ENCODE measurements around the gene DOP1B.
"Not testable (repeated sequence)": the region's sequence is repeated elsewhere in the genome, so short reads cannot be mapped to it uniquely, and the experiment has no call there.

Gene DOP1B

GRCh38 chr21:36156815-36157670, at the start of gene DOP1B:
TSS of gene DOP1B (plus strand) at chr21:36156824. CDS start at chr21:36164734, 7,910 bp downstream.
- peak; percentile 28 for DNase-seq

- DNase-seq, result no peak
These were observed 46.8 kb upstream of the DOP1B start for GRCh38 chr21:36109868-36110267.

- DNase-seq, result no peak
These were observed 45.4 kb upstream of the DOP1B start for GRCh38 chr21:36111238-36111637.

GRCh38 chr21:36113647-36114428, 42.8 kb upstream of the DOP1B start:
- no peak for DNase-seq

- DNase-seq, result no peak
These were observed 41.4 kb upstream of the DOP1B start for GRCh38 chr21:36115138-36115730.

- DNase-seq, result no peak
These were observed 39.3 kb upstream of the DOP1B start for GRCh38 chr21:36117286-36117741.

GRCh38 chr21:36120304-36120888, 36.2 kb upstream of the DOP1B start:
- DNase-seq, result no peak

- no peak for DNase-seq
These were observed 33.6 kb upstream of the DOP1B start for GRCh38 chr21:36122977-36123376.

GRCh38 chr21:36124395-36124794, 32.2 kb upstream of the DOP1B start:
- no peak for DNase-seq

- DNase-seq, result peak; percentile 50
These were observed 31.0 kb upstream of the DOP1B start for GRCh38 chr21:36125512-36126207.

- DNase-seq, result no peak
These were observed 30.4 kb upstream of the DOP1B start for GRCh38 chr21:36126208-36126565.

GRCh38 chr21:36126621-36127110, 30.0 kb upstream of the DOP1B start:
- no peak for DNase-seq

GRCh38 chr21:36127250-36127904, 29.2 kb upstream of the DOP1B start:
- no peak for DNase-seq

- DNase-seq, result no peak
These were observed 28.6 kb upstream of the DOP1B start for GRCh38 chr21:36127977-36128376.

GRCh38 chr21:36129219-36129618, 27.4 kb upstream of the DOP1B start:
- DNase-seq, result no peak

GRCh38 chr21:36130414-36130762, 26.2 kb upstream of the DOP1B start:
- not testable (repeated sequence) for DNase-seq

- DNase-seq, result not testable (repeated sequence)
These were observed 25.8 kb upstream of the DOP1B start for GRCh38 chr21:36130839-36131238.

- no peak for DNase-seq
These were observed 23.9 kb upstream of the DOP1B start for GRCh38 chr21:36132696-36133095.

- DNase-seq, result no peak
These were observed 21.7 kb upstream of the DOP1B start, which contains the start of gene CBR3 for GRCh38 chr21:36134803-36135390. TSS of gene CBR3 (plus strand) at chr21:36135079. CDS start at chr21:36135193, 114 bp downstream.

GRCh38 chr21:36135391-36136102, 21.1 kb upstream of the DOP1B start:
- peak; percentile 54 for DNase-seq

- not testable (repeated sequence) for DNase-seq
These were observed 16.8 kb upstream of the DOP1B start for GRCh38 chr21:36139791-36140190.

Data from NCI-H1105 (cell line).